ENCODE measurements around the gene PLD5. TPM values are rescaled to one million over a fixed set of nuclear protein-coding genes. Genes with fewer than 3 reads are reported as not detected.
"Not testable (repeated sequence)": the region's sequence is repeated elsewhere in the genome, so short reads cannot be mapped to it uniquely, and the experiment has no call there.

The PLD5 gene
- total RNA-seq, 1 experiment from 2014 or later: 1.8 TPM

DNA sequence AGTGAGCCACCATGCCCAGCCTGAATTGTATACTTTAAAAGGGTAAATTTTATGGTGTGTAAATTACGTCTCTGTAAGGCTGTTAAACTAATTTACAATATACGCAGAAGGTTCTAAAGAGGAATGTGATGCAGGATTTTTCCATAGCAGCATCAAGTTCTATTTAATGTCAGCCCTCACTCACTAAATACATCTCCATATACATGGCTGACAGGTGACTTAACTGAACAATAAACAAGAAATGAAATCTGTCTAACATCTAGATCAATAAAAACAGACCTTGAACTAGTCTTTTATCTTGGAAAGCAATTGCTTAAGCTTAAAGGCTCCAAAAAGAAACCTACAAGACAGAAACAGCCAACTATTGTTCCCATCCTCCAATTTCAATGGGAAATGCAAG lies 404.1 kb downstream of the PLD5 start:
- ChIA-PET CTCF (no interaction called here), POLR2A (no interaction called here)
- intact Hi-C loops (cut with micrococcal nuclease; ENCODE audit: unreplicated experiment): no loop called here
- Histone ChIP-seq H3K9me3 (no peaks in the 10 kb centered on the region), H3K27me3 (replicated peaks; ENCODE audit: control insufficient read depth, insufficient read depth, low read length) (no peaks in the 10 kb centered on the region), H3K36me3 (ENCODE audit: control insufficient read depth, insufficient read depth, low read length) (no peaks in the 10 kb centered on the region), H3K4me3 (ENCODE audit: low read depth, low read length) (no peak overlapping the region), H3K4me1 (no peaks in the 10 kb centered on the region)
- no peaks in the 10 kb centered on the region for H3K27me3 Mint-ChIP-seq (ENCODE audit: insufficient read depth, unreplicated experiment)
- H3K36me3 Mint-ChIP-seq (ENCODE audit: insufficient read depth, unreplicated experiment): no peaks in the 10 kb centered on the region
- H3K4me3 Mint-ChIP-seq (ENCODE audit: unreplicated experiment): no peak overlapping the region
- BruUV-seq (replicated peaks): no TSS peak
- no peak for DNase-seq
- no peaks in the 10 kb centered on the region for H3K4me1 Mint-ChIP-seq (ENCODE audit: low read depth, unreplicated experiment)
- TF ChIP-seq CTCF (IDR thresholded peaks at IDR 0.05; ENCODE audit: insufficient read depth in 1 of 2, low read depth in 1 of 2, low read length in 1 of 2, severe bottlenecking in 1 of 2, unreplicated experiment in 1 of 2): no peak
- H3K9me3 Mint-ChIP-seq (ENCODE audit: unreplicated experiment): no peaks in the 10 kb centered on the region
- no peak overlapping the region for H3K27ac Mint-ChIP-seq (ENCODE audit: unreplicated experiment)

GRCh38 chr1:242100921-242101320 lies 423.6 kb downstream of the PLD5 start:
- TF ChIP-seq CTCF (IDR thresholded peaks at IDR 0.05; ENCODE audit: insufficient read depth in 1 of 2, low read depth in 1 of 2, low read length in 1 of 2, severe bottlenecking in 1 of 2, unreplicated experiment in 1 of 2): no peak
- POLR2A ChIA-PET: no interaction called here

DNA sequence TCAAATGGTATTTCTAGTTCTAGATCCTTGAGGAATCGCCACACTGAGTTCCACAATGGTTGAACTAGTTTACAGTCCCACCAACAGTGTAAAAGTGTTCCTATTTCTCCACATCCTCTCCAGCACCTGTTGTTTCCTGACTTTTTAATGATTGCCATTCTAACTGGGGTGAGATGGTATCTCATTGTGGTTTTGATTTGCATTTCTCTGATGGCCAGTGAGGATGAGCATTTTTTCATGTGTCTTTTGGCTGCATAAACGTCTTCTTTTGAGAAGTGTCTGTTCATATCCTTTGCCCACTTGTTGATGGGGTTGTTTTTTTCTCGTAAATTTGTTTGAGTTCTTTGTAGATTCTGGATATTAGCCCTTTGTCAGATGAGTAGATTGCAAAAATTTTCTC lies 427.2 kb downstream of the PLD5 start:
- not testable (repeated sequence) for H3K4me1 Mint-ChIP-seq (ENCODE audit: low read depth, unreplicated experiment)

More at GRCh38 chr1:242100921-242101320, 423.6 kb downstream of the PLD5 start:
- no peaks in the 10 kb centered on the region for H3K9me3 Mint-ChIP-seq (ENCODE audit: unreplicated experiment)
- Histone ChIP-seq H3K9me3 (no peaks in the 10 kb centered on the region), H3K4me1 (no peaks in the 10 kb centered on the region), H3K36me3 (ENCODE audit: control insufficient read depth, insufficient read depth, low read length) (no peaks in the 10 kb centered on the region), H3K4me3 (ENCODE audit: low read depth, low read length) (no peak overlapping the region), H3K27me3 (replicated peaks; ENCODE audit: control insufficient read depth, insufficient read depth, low read length) (no peaks in the 10 kb centered on the region)
- no peaks in the 10 kb centered on the region for H3K4me1 Mint-ChIP-seq (ENCODE audit: low read depth, unreplicated experiment)
- CTCF ChIA-PET: no interaction called here
- no peak for DNase-seq
- no peak overlapping the region for H3K4me3 Mint-ChIP-seq (ENCODE audit: unreplicated experiment)
- intact Hi-C loops (cut with micrococcal nuclease; ENCODE audit: unreplicated experiment): no loop called here
- BruUV-seq (replicated peaks): no TSS peak
- H3K27me3 Mint-ChIP-seq (ENCODE audit: insufficient read depth, unreplicated experiment): no peaks in the 10 kb centered on the region
- H3K27ac Mint-ChIP-seq (ENCODE audit: unreplicated experiment): no peak overlapping the region
- H3K36me3 Mint-ChIP-seq (ENCODE audit: insufficient read depth, unreplicated experiment): no peaks in the 10 kb centered on the region

DNA sequence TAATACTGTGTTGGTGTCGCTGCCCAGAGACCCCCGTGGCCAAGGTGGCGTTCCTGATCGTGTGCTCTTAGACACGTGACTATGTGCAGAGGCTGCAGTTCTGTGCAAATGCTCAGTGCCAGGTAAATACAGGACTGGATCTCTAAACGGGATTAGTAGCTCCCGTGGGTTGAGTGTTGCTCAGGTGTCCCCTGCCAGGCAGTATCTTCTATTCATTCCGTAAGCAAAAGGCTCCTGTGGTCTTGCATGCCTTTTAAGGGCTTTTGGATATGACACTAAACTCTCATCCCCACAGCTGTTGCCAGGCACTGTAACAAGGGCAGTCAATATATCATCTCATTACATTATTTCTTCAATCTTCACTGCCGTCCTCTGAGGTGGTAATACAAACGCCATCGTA lies 431.4 kb downstream of the PLD5 start:
- POLR2A ChIA-PET: no interaction called here
- H3K4me1 Mint-ChIP-seq (ENCODE audit: low read depth, unreplicated experiment): no peaks in the 10 kb centered on the region
- DNase-seq: no peak
- H3K27ac Mint-ChIP-seq (ENCODE audit: unreplicated experiment): no peak overlapping the region
- H3K36me3 ChIP-seq (ENCODE audit: control insufficient read depth, insufficient read depth, low read length): no peaks in the 10 kb centered on the region
- CTCF ChIA-PET: no interaction called here
- no TSS peak for BruUV-seq (replicated peaks)
- intact Hi-C loops (cut with micrococcal nuclease; ENCODE audit: unreplicated experiment): no loop called here
- no peaks in the 10 kb centered on the region for H3K27me3 Mint-ChIP-seq (ENCODE audit: insufficient read depth, unreplicated experiment)
- no peaks in the 10 kb centered on the region for H3K9me3 ChIP-seq
- H3K9me3 Mint-ChIP-seq (ENCODE audit: unreplicated experiment): no peaks in the 10 kb centered on the region
- H3K4me3 Mint-ChIP-seq (ENCODE audit: unreplicated experiment): no peak overlapping the region
- H3K4me1 ChIP-seq: no peaks in the 10 kb centered on the region
- no peaks in the 10 kb centered on the region for H3K36me3 Mint-ChIP-seq (ENCODE audit: insufficient read depth, unreplicated experiment)
- H3K4me3 ChIP-seq (ENCODE audit: low read depth, low read length): no peak overlapping the region
- no peaks in the 10 kb centered on the region for H3K27me3 ChIP-seq (replicated peaks; ENCODE audit: control insufficient read depth, insufficient read depth, low read length)
- no peak for TF ChIP-seq CTCF (IDR thresholded peaks at IDR 0.05; ENCODE audit: insufficient read depth in 1 of 2, low read depth in 1 of 2, low read length in 1 of 2, severe bottlenecking in 1 of 2, unreplicated experiment in 1 of 2)

More for the DNA sequence above, 427.2 kb downstream of the PLD5 start:
- H3K9me3 Mint-ChIP-seq (ENCODE audit: unreplicated experiment); H3K4me3 Mint-ChIP-seq (ENCODE audit: unreplicated experiment); CTCF ChIA-PET; intact Hi-C loops (cut with micrococcal nuclease; ENCODE audit: unreplicated experiment); H3K4me3 ChIP-seq (ENCODE audit: low read depth, low read length); H3K27me3 ChIP-seq (replicated peaks; ENCODE audit: control insufficient read depth, insufficient read depth, low read length); DNase-seq; H3K27ac Mint-ChIP-seq (ENCODE audit: unreplicated experiment); POLR2A ChIA-PET; H3K36me3 ChIP-seq (ENCODE audit: control insufficient read depth, insufficient read depth, low read length); H3K9me3 ChIP-seq; H3K36me3 Mint-ChIP-seq (ENCODE audit: insufficient read depth, unreplicated experiment); H3K4me1 ChIP-seq; H3K27me3 Mint-ChIP-seq (ENCODE audit: insufficient read depth, unreplicated experiment); BruUV-seq (replicated peaks): not testable (repeated sequence)
